Caco-2 (cell line): ENCODE results near the gene BTBD8. TPM values are rescaled to one million over a fixed set of nuclear protein-coding genes. Genes with fewer than 3 reads are reported as not detected.

ENCODE experiments used
- BruUV-seq: library from RNA; stranded (reverse); fragments of 400-500 nt; replicated peaks from 2 replicates; lab custom pipeline; 2021; lab: Mats Ljungman, UMichigan
- CTCF ChIA-PET: fragments of 300-600 bp; sonication (Branson Sonifier 250); formaldehyde crosslinking; loops from one replicate; lab custom pipeline; 2022; ENCODE audit warnings: antibody characterized with exemption; lab: Charles Lee
- POLR2A ChIA-PET: fragments of 300-600 bp; sonication (Branson Sonifier 250); formaldehyde crosslinking; loops from one replicate; lab custom pipeline; 2022; ENCODE audit warnings: antibody characterized with exemption; lab: Charles Lee
- DNase-seq, 2 experiments: peaks; one replicate each; pipeline versions ENCODE4 v3.0.0 to v3.0.0-alpha.2; 2020 to 2022
- H3K27me3 ChIP-seq: replicated peaks from 2 replicates; pipeline ENCODE4 v1.6.0; 2011; ENCODE audit warnings: low read length; ENCODE audit not compliant: control insufficient read depth, insufficient read depth
- H3K36me3 ChIP-seq: 2 replicates; pipeline ENCODE4 v1.5.1; 2011; ENCODE audit warnings: low read length; ENCODE audit not compliant: control insufficient read depth, insufficient read depth
- H3K4me1 ChIP-seq: fragments of 250-450 bp; sonication (Bioruptor Pico); 2 replicates; pipeline ENCODE4 v1.5.1; 2020; ENCODE audit warnings: mild to moderate bottlenecking
- H3K4me3 ChIP-seq: 2 replicates; pipeline ENCODE4 v1.5.1; 2011; ENCODE audit warnings: low read depth, mild to moderate bottlenecking, control low read depth, low read length
- H3K9me3 ChIP-seq: fragments of 250-450 bp; sonication (Bioruptor Pico); 2 replicates; pipeline ENCODE4 v1.5.1; 2020; ENCODE audit warnings: mild to moderate bottlenecking, moderate library complexity
- H3K27ac Mint-ChIP-seq: one replicate; pipeline ENCODE4 v1.8.0; 2022; ENCODE audit warnings: mixed read lengths; ENCODE audit not compliant: unreplicated experiment
- H3K27me3 Mint-ChIP-seq: one replicate; pipeline ENCODE4 v1.8.0; 2022; ENCODE audit warnings: mixed read lengths; ENCODE audit not compliant: insufficient read depth, unreplicated experiment
- H3K36me3 Mint-ChIP-seq: one replicate; pipeline ENCODE4 v1.8.0; 2022; ENCODE audit warnings: mild to moderate bottlenecking, mixed read lengths; ENCODE audit not compliant: insufficient read depth, unreplicated experiment
- H3K4me1 Mint-ChIP-seq: one replicate; pipeline ENCODE4 v1.8.0; 2022; ENCODE audit warnings: low read depth, mixed read lengths; ENCODE audit not compliant: unreplicated experiment
- H3K4me3 Mint-ChIP-seq: one replicate; pipeline ENCODE4 v1.8.0; 2022; ENCODE audit warnings: mild to moderate bottlenecking, moderate library complexity, mixed read lengths; ENCODE audit not compliant: unreplicated experiment
- H3K9me3 Mint-ChIP-seq: one replicate; pipeline ENCODE4 v1.8.0; 2022; ENCODE audit warnings: mixed read lengths; ENCODE audit not compliant: unreplicated experiment
- CTCF ChIP-seq, 2 experiments: fragments of 200-600 bp in 1 of 2; IDR thresholded peaks; 1 replicate in 1 of 2; 2 replicates in 1 of 2; pipeline versions ENCODE4 v1.5.1 to v1.8.0; 2011 to 2022; ENCODE audit warnings: antibody characterized with exemption in 1 of 2, control low read depth in 1 of 2, inconsistent platforms in 1 of 2, low read depth in 1 of 2, low read length in 1 of 2, mild to moderate bottlenecking in 1 of 2, moderate library complexity in 1 of 2; ENCODE audit not compliant: insufficient read depth in 1 of 2, severe bottlenecking in 1 of 2, unreplicated experiment in 1 of 2
- intact Hi-C: fragments of 100-400 bp; cut with micrococcal nuclease; formaldehyde crosslinking; loops from one replicate; pipeline ENCODE4 v1.10.0; 2022; ENCODE audit not compliant: unreplicated experiment
- total RNA-seq: library from RNA; stranded (reverse); gene quantifications from 2 replicates; pipeline ENCODE4 v1.2.3, GENCODE V29; 2022

BTBD8 gene
- total RNA-seq, 1 experiment from 2014 or later: 1.1 TPM

GRCh38 chr1:92040971-92041370 is 39.2 kb upstream of the BTBD8 start:
- DNase-seq: no peak
- H3K27ac Mint-ChIP-seq: no peak overlapping the region
- ChIA-PET POLR2A (no interaction called here), CTCF (no interaction called here)
- intact Hi-C loops: no loop called here
- no TSS peak for BruUV-seq
- no peak overlapping the region for H3K4me3 Mint-ChIP-seq
- H3K4me1 ChIP-seq: peaks cover 13% of the 10 kb centered on the region; the same call in 1 of the 2 replicates
- H3K27me3 ChIP-seq: no peaks in the 10 kb centered on the region
- no peaks in the 10 kb centered on the region for H3K36me3 Mint-ChIP-seq
- no peak overlapping the region for H3K4me3 ChIP-seq
- H3K9me3 Mint-ChIP-seq: no peaks in the 10 kb centered on the region
- H3K27me3 Mint-ChIP-seq: no peaks in the 10 kb centered on the region
- no peak for TF ChIP-seq CTCF (IDR thresholded peaks at IDR 0.05; ENCODE audit: insufficient read depth in 1 of 2, low read depth in 1 of 2, low read length in 1 of 2, severe bottlenecking in 1 of 2, unreplicated experiment in 1 of 2)
- no peaks in the 10 kb centered on the region for H3K36me3 ChIP-seq
- H3K9me3 ChIP-seq: no peaks in the 10 kb centered on the region
- peaks cover 6% of the 10 kb centered on the region for H3K4me1 Mint-ChIP-seq

- no peak for TF ChIP-seq CTCF (IDR thresholded peaks at IDR 0.05; ENCODE audit: insufficient read depth in 1 of 2, low read depth in 1 of 2, low read length in 1 of 2, severe bottlenecking in 1 of 2, unreplicated experiment in 1 of 2)
- Mint-ChIP-seq H3K27me3 (no peaks in the 10 kb centered on the region), H3K4me3 (no peak overlapping the region), H3K9me3 (no peaks in the 10 kb centered on the region), H3K4me1 (peaks cover under 1% of the 10 kb centered on the region), H3K36me3 (no peaks in the 10 kb centered on the region), H3K27ac (no peak overlapping the region)
- intact Hi-C loops: no loop called here
- ChIA-PET POLR2A (no interaction called here), CTCF (no interaction called here)
- Histone ChIP-seq H3K4me3 (no peak overlapping the region), H3K36me3 (no peaks in the 10 kb centered on the region), H3K4me1 (peaks cover 7% of the 10 kb centered on the region; the same call in 1 of the 2 replicates), H3K9me3 (no peaks in the 10 kb centered on the region), H3K27me3 (no peaks in the 10 kb centered on the region)
- DNase-seq: no peak
- no TSS peak for BruUV-seq
Observed at GRCh38 chr1:92043621-92044020, 36.5 kb upstream of the BTBD8 start.

GRCh38 chr1:92045766-92046495 is 34.2 kb upstream of the BTBD8 start:
- H3K9me3 Mint-ChIP-seq: no peaks in the 10 kb centered on the region
- POLR2A ChIA-PET: no interaction called here
- H3K36me3 ChIP-seq: no peaks in the 10 kb centered on the region
- no peaks in the 10 kb centered on the region for H3K36me3 Mint-ChIP-seq
- CTCF ChIA-PET: no interaction called here
- no peaks in the 10 kb centered on the region for H3K27me3 ChIP-seq
- H3K4me1 ChIP-seq: no peaks in the 10 kb centered on the region
- no peak for DNase-seq
- H3K9me3 ChIP-seq: no peaks in the 10 kb centered on the region
- intact Hi-C loops: no loop called here
- H3K27me3 Mint-ChIP-seq: no peaks in the 10 kb centered on the region
- no peak for TF ChIP-seq CTCF (IDR thresholded peaks at IDR 0.05; ENCODE audit: insufficient read depth in 1 of 2, low read depth in 1 of 2, low read length in 1 of 2, severe bottlenecking in 1 of 2, unreplicated experiment in 1 of 2)
- no TSS peak for BruUV-seq
- H3K4me3 ChIP-seq: no peak overlapping the region
- H3K4me1 Mint-ChIP-seq: no peaks in the 10 kb centered on the region
- no peak overlapping the region for H3K4me3 Mint-ChIP-seq
- H3K27ac Mint-ChIP-seq: no peak overlapping the region
